HCT116 (cell line): ENCODE measurements around the gene CA11. TPM values are rescaled to one million over a fixed set of nuclear protein-coding genes. Genes with fewer than 3 reads are reported as not detected.

Experiments
- ATAC-seq: fragments of 200-7000 bp; cut with Tn5 transposase; 2 replicates; pipeline ENCODE4 v1.9.1; 2020; ENCODE audit warnings: mild to moderate bottlenecking, moderate library complexity
- BruUV-seq: library from RNA; stranded (reverse); fragments of 400-500 nt; replicated peaks from 2 replicates; lab custom pipeline; 2021; lab: Mats Ljungman, UMichigan
- CTCF ChIA-PET: fragments of 300-600 bp; sonication (Branson Sonifier 250); formaldehyde crosslinking; loops from one replicate; lab custom pipeline; 2021; ENCODE audit warnings: antibody characterized with exemption; lab: Charles Lee
- POLR2A ChIA-PET: fragments of 300-600, 350-600 bp; sonication (Branson Sonifier 250); formaldehyde crosslinking; loops from one replicate; lab custom pipeline; 2021; ENCODE audit warnings: antibody characterized with exemption; lab: Charles Lee
- RAD21 ChIA-PET, 2 experiments: fragments of 300-600 bp; sonication (Branson Sonifier 250); formaldehyde crosslinking; loops; one replicate each; lab custom pipeline; 2023; ENCODE audit warnings: low total read pairs in 2 of 2; ENCODE audit not compliant: uncharacterized antibody in 2 of 2, unreplicated experiment in 2 of 2, low non-redundant PET in 1 of 2; lab: Charles Lee
- DNase-seq: peaks from one replicate; pipeline ENCODE4 v3.0.0-alpha.2; 2010; ENCODE audit warnings: low read depth, low spot score
- H2AFZ ChIP-seq: fragments of 200-600 bp; shearing (Covaris generic), sonication (generic); 2 replicates; pipeline ENCODE4 v1.6.1; 2017; ENCODE audit warnings: low read depth, mixed run types, mixed read lengths, antibody characterized with exemption, low read length; ENCODE audit not compliant: poor library complexity, severe bottlenecking
- H3K27ac ChIP-seq: 2 replicates; pipeline ENCODE4 v1.5.1; 2012; ENCODE audit warnings: low read depth, low read length
- H3K27me3 ChIP-seq: fragments of 200-600 bp; sonication (generic); 2 replicates; pipeline ENCODE4 v1.6.1; 2016; ENCODE audit warnings: mixed run types, low read length, mixed read lengths; ENCODE audit not compliant: insufficient read depth
- H3K36me3 ChIP-seq, 2 experiments: fragments of 200-500 bp in 1 of 2; fragments of 200-600 bp in 1 of 2; sonication (Bioruptor generic) in 1 of 2; sonication (generic) in 1 of 2; 2 replicates each; pipeline versions ENCODE4 v1.5.1 to v1.6.1; 2014 to 2016; ENCODE audit warnings: low read length in 2 of 2, inconsistent platforms in 1 of 2, mixed read lengths in 1 of 2, mixed run types in 1 of 2; ENCODE audit not compliant: insufficient read depth in 2 of 2, control insufficient read depth in 1 of 2
- H3K4me1 ChIP-seq, 2 experiments: fragments of 200-600 bp in 1 of 2; sonication (generic) in 1 of 2; 2 replicates each; pipeline versions ENCODE4 v1.5.1 to v1.6.1; 2012 to 2017; ENCODE audit warnings: low read length in 2 of 2, inconsistent platforms in 1 of 2, mild to moderate bottlenecking in 1 of 2, mixed read lengths in 1 of 2, mixed run types in 1 of 2, moderate library complexity in 1 of 2; ENCODE audit not compliant: insufficient read depth in 2 of 2, control insufficient read depth in 1 of 2
- H3K4me2 ChIP-seq: fragments of 200-600 bp; sonication (generic); 2 replicates; pipeline ENCODE4 v1.6.1; 2017; ENCODE audit warnings: mixed run types, low read length, mixed read lengths
- H3K4me3 ChIP-seq, 2 experiments: fragments of 200-600 bp in 1 of 2; sonication (generic) in 1 of 2; replicated peaks in 1 of 2; 2 replicates each; pipeline ENCODE4 v1.5.1; 2011 to 2016; ENCODE audit warnings: low read length in 2 of 2, control low read depth in 1 of 2, low read depth in 1 of 2, mild to moderate bottlenecking in 1 of 2, mixed read lengths in 1 of 2, mixed run types in 1 of 2
- H3K79me2 ChIP-seq: fragments of 200-600 bp; sonication (generic); 2 replicates; pipeline ENCODE4 v1.6.1; 2017; ENCODE audit warnings: mild to moderate bottlenecking, mixed run types, low read length, moderate library complexity, mixed read lengths; ENCODE audit not compliant: insufficient read depth
- H3K9ac ChIP-seq: fragments of 200-600 bp; sonication (generic); 2 replicates; pipeline ENCODE4 v1.6.1; 2016; ENCODE audit warnings: low read length, mixed read lengths
- H3K9me2 ChIP-seq: fragments of 200-600 bp; sonication (generic), shearing (Covaris generic); 2 replicates; pipeline ENCODE4 v1.6.1; 2017; ENCODE audit warnings: mixed run types, mild to moderate bottlenecking, moderate library complexity; ENCODE audit not compliant: insufficient read depth
- H3K9me3 ChIP-seq, 2 experiments: fragments of 200-500 bp in 1 of 2; fragments of 200-600 bp in 1 of 2; sonication (Bioruptor generic) in 1 of 2; sonication (generic) in 1 of 2; 2 replicates each; pipeline ENCODE4 v1.6.1; 2014 to 2017; ENCODE audit warnings: low read length in 2 of 2, mixed read lengths in 2 of 2, inconsistent platforms in 1 of 2, low read depth in 1 of 2, mild to moderate bottlenecking in 1 of 2, mixed run types in 1 of 2, moderate library complexity in 1 of 2; ENCODE audit not compliant: control insufficient read depth in 1 of 2, insufficient read depth in 1 of 2
- H4K20me1 ChIP-seq: fragments of 200-600 bp; sonication (generic), shearing (Covaris generic); 2 replicates; pipeline ENCODE4 v1.6.1; 2017; ENCODE audit warnings: mixed run types, mild to moderate bottlenecking, moderate library complexity; ENCODE audit not compliant: insufficient read depth
- CBX3 ChIP-seq: IDR thresholded peaks from 2 replicates; pipeline ENCODE4 v1.6.1; 2012; ENCODE audit warnings: low read depth
- EGR1 ChIP-seq: IDR thresholded peaks from 2 replicates; pipeline ENCODE4 v1.6.1; 2012; ENCODE audit warnings: low read depth
- ELF1 ChIP-seq: IDR thresholded peaks from 2 replicates; pipeline ENCODE4 v1.6.1; 2012; ENCODE audit warnings: low read depth, borderline replicate concordance
- EZH2 ChIP-seq: fragments of 200-600 bp; sonication (generic); IDR thresholded peaks from 2 replicates; pipeline ENCODE4 v1.6.1; 2017; ENCODE audit warnings: antibody characterized with exemption, mixed run types
- EZH2phosphoT487 ChIP-seq: fragments of 200-600 bp; IDR thresholded peaks from 2 replicates; pipeline ENCODE4 v1.6.1; 2018; ENCODE audit warnings: antibody characterized with exemption, borderline replicate concordance
- FOSL1 ChIP-seq: IDR thresholded peaks from 2 replicates; pipeline ENCODE4 v1.6.1; 2012; ENCODE audit warnings: low read depth
- JUND ChIP-seq: IDR thresholded peaks from 2 replicates; pipeline ENCODE4 v1.6.1; 2012
- RAD21 ChIP-seq: IDR thresholded peaks from 2 replicates; pipeline ENCODE4 v1.6.1; 2012; ENCODE audit warnings: low read depth, mild to moderate bottlenecking
- SP1 ChIP-seq: IDR thresholded peaks from 2 replicates; pipeline ENCODE4 v1.6.1; 2012; ENCODE audit warnings: low read depth
- SRF ChIP-seq: IDR thresholded peaks from 2 replicates; pipeline ENCODE4 v1.6.1; 2012; ENCODE audit warnings: low read depth
- TCF7L2 ChIP-seq: IDR thresholded peaks from 2 replicates; pipeline ENCODE4 v1.7.0; 2011; ENCODE audit warnings: borderline replicate concordance, inconsistent platforms; ENCODE audit not compliant: insufficient read depth, insufficient read length; ENCODE audit errors: extremely low read depth
- ZFX ChIP-seq: fragments of 450-650 bp; IDR thresholded peaks from 2 replicates; pipeline ENCODE4 v1.6.1; 2017
- ZNF274 ChIP-seq: fragments of 200-500 bp; sonication (Bioruptor generic); IDR thresholded peaks from 2 replicates; pipeline ENCODE4 v1.6.1; 2014; ENCODE audit warnings: mild to moderate bottlenecking, low read depth, low read length, inconsistent platforms
- intact Hi-C: fragments of 100-400 bp; cut with micrococcal nuclease; formaldehyde crosslinking; loops from 2 replicates; pipeline ENCODE4 v1.10.0; 2022
- total RNA-seq: library from RNA; stranded (reverse); gene quantifications from one replicate; pipeline ENCODE4 v1.2.1, GENCODE V29; 2021; ENCODE audit not compliant: unreplicated experiment
- TF ChIP-seq, protein P1 (sequence below): IDR thresholded peaks from 2 replicates; pipeline ENCODE4 v1.6.1; 2012

CA11 gene
- total RNA-seq, 1 experiment from 2014 or later: 29.6 TPM

DNA sequence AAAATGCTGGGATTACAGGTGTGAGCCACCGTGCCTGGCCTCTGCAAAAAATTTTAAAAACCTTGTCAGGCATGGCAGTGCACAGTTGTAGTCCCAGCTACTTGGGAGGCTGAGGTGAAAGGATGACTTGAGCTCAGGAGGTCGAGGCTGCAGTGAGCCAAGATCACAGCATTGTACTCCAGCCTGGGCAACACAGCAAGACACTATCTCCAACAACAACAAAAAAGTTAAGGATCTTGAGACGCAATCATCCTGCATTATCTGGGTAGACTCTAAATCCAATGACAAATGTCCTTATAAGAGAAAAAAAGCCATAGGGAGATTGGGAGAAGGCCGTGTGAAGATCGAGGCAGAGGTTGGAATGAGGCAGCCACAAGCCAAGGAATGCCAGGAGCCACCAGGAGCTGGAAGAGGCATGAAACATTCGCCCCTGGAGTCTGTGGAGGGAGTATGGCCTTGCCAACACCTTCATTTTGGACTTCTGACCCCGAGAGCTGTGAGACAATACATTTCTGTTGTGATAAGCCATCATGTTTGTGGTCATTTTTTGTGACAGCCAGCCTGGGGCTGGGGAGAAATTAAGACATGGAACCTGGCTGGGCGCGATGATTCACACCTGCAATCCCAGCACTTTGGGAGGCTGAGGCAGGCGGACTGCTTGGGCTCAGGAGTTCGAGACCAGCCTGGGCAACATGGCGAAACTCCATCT is 5.1 kb upstream of the CA11 start:
- ATAC-seq (no peak), DNase-seq (no peak)
- RAD21 ChIA-PET: no interaction called here
- TF ChIP-seq EZH2phosphoT487 (no peak), EGR1 (no peak), EZH2 (no peak), ZFX (no peak), JUND (no peak), FOSL1 (no peak), TCF7L2 (no peak)
- TF ChIP-seq, protein P1, sequence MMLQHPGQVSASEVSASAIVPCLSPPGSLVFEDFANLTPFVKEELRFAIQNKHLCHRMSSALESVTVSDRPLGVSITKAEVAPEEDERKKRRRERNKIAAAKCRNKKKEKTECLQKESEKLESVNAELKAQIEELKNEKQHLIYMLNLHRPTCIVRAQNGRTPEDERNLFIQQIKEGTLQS: no peak
- no peak overlapping the region for H2AFZ ChIP-seq
- no peaks in the 10 kb centered on the region for H3K79me2 ChIP-seq
- POLR2A ChIA-PET: no interaction called here
- H3K9me3 ChIP-seq: no peaks in the 10 kb centered on the region
- intact Hi-C loops: no loop called here
- CTCF ChIA-PET: no interaction called here
- no peak overlapping the region for H3K9ac ChIP-seq
- H3K9me2 ChIP-seq: no peaks in the 10 kb centered on the region
- BruUV-seq: no TSS peak
- H3K36me3 ChIP-seq: no peaks in the 10 kb centered on the region
- no peaks in the 10 kb centered on the region for H3K27me3 ChIP-seq
- H3K27ac ChIP-seq: no peak overlapping the region
- no peak overlapping the region; the same call in 1 of the 2 replicates for H3K4me2 ChIP-seq
- H4K20me1 ChIP-seq: no peaks in the 10 kb centered on the region
- H3K4me1 ChIP-seq: peaks cover 16 to 57% of the 10 kb centered on the region in 2 experiments
- H3K4me3 ChIP-seq: no peak overlapping the region

DNA sequence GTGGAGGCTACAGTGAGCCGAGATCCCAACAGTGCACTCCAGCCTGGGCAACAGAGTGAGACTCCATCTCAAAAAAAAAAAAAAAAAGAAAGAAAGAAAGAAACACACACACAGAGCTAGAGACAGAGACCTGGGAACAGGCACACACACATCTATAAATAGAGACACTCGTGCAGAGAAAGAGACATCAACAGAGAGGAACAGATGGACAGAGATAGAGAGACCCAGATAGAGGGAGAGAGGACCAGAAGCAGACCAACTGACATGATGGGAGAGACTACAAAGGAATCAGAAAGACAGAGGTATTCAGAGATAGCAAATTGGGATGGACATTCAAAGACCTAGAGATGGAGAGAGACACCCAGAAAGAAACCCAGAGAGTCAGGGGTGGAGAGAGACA is 2.1 kb upstream of the CA11 start:
- POLR2A ChIA-PET: no interaction called here

More for the DNA sequence above, 2.1 kb upstream of the CA11 start:
- Histone ChIP-seq H3K9me3 (no peaks in the 10 kb centered on the region), H3K9ac (no peak overlapping the region), H3K4me3 (no peak overlapping the region), H4K20me1 (no peaks in the 10 kb centered on the region), H3K36me3 (no peaks in the 10 kb centered on the region), H3K27ac (no peak overlapping the region), H2AFZ (no peak overlapping the region), H3K9me2 (no peaks in the 10 kb centered on the region), H3K27me3 (no peaks in the 10 kb centered on the region), H3K4me1 (peaks cover 24 to 70% of the 10 kb centered on the region in 2 experiments), H3K4me2 (no peak overlapping the region), H3K79me2 (no peaks in the 10 kb centered on the region)
- ChIA-PET RAD21 (no interaction called here), CTCF (no interaction called here)
- ATAC-seq: no peak
- TF ChIP-seq CBX3 (no peak), ZNF274 (no peak), SRF (no peak), SP1 (no peak), ZFX (no peak), EZH2phosphoT487 (no peak), RAD21 (no peak), FOSL1 (no peak), ELF1 (no peak), EZH2 (no peak)
- TF ChIP-seq, protein P1: no peak
- intact Hi-C loops: no loop called here
- no TSS peak for BruUV-seq
- DNase-seq: no peak
